SJCRH30 (cell line): Measurements from ENCODE around the gene ISOC2. TPM values are rescaled to one million over a fixed set of nuclear protein-coding genes. Genes with fewer than 3 reads are reported as not detected.

ENCODE experiments used
- DNase-seq, 2 experiments: peaks; one replicate each; pipeline ENCODE4 v3.0.0-alpha.2; 2015 to 2020
- H3K27ac ChIP-seq: fragments of 250-450 bp; sonication (Bioruptor Pico); 2 replicates; pipeline ENCODE4 v1.5.1; 2020; ENCODE audit warnings: mild to moderate bottlenecking, moderate library complexity
- H3K27me3 ChIP-seq: fragments of 250-450 bp; sonication (Bioruptor Pico); 2 replicates; pipeline ENCODE4 v1.5.1; 2020; ENCODE audit warnings: mild to moderate bottlenecking, moderate library complexity
- H3K36me3 ChIP-seq: fragments of 250-450 bp; sonication (Bioruptor Pico); 2 replicates; pipeline ENCODE4 v1.5.1; 2020; ENCODE audit warnings: mild to moderate bottlenecking, moderate library complexity
- H3K4me1 ChIP-seq: fragments of 250-450 bp; sonication (Bioruptor Pico); 2 replicates; pipeline ENCODE4 v1.5.1; 2020; ENCODE audit warnings: mild to moderate bottlenecking, moderate library complexity
- H3K4me3 ChIP-seq: fragments of 250-450 bp; sonication (Bioruptor Pico); 2 replicates; pipeline ENCODE4 v1.5.1; 2020; ENCODE audit warnings: mild to moderate bottlenecking, moderate library complexity
- H3K9me3 ChIP-seq: fragments of 250-450 bp; sonication (Bioruptor Pico); replicated peaks from 2 replicates; pipeline ENCODE4 v1.5.1; 2020; ENCODE audit warnings: mild to moderate bottlenecking, moderate library complexity
- total RNA-seq: library from RNA; depleted of rRNA; stranded (reverse); fragments of >200 nt; shearing (Covaris generic); gene quantifications from 2 replicates; pipeline ENCODE4 v1.2.3, GENCODE V29; 2014

Gene ISOC2
- total RNA-seq, 1 experiment from 2014 or later = 63.2 TPM

DNA sequence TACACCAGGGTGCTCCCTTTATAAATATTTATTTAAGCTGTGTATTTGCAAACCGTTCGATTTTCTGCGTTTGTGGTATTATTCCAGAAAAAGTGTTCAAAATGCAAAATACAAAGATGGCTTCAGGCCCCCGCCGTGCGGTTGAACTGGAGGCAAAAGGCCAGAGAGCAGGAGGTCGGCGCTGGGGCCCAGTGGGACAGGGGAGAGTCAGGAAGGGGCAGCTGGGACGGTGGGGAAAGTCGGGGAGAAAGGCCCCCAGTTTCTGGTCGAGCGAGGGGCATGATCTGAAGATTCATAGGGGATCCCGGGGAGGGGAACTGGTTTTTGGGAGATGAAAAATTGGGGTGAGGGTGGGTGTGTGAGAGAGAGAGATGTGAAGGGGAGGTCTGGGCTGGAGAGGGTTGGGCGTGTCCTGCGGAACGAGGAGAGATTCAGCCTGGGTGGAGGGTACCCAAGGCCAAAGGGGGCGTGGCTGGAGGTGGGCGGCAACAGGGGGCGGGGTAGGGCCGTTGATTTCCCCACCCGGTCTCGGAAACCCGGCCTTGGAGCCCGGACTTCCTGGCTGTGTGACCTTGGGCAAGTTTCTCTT is 678 bp downstream of the ISOC2 start:
- peak; percentile 88 for DNase-seq
- Histone ChIP-seq H3K36me3 (no peaks in the 10 kb centered on the region), H3K27me3 (no peaks in the 10 kb centered on the region), H3K4me3 (peak overlapping the region; percentile 69), H3K4me1 (peaks cover 7% of the 10 kb centered on the region; the same call in 1 of the 2 replicates), H3K27ac (peak overlapping the region; percentile 76), H3K9me3 (no peaks in the 10 kb centered on the region)

DNA sequence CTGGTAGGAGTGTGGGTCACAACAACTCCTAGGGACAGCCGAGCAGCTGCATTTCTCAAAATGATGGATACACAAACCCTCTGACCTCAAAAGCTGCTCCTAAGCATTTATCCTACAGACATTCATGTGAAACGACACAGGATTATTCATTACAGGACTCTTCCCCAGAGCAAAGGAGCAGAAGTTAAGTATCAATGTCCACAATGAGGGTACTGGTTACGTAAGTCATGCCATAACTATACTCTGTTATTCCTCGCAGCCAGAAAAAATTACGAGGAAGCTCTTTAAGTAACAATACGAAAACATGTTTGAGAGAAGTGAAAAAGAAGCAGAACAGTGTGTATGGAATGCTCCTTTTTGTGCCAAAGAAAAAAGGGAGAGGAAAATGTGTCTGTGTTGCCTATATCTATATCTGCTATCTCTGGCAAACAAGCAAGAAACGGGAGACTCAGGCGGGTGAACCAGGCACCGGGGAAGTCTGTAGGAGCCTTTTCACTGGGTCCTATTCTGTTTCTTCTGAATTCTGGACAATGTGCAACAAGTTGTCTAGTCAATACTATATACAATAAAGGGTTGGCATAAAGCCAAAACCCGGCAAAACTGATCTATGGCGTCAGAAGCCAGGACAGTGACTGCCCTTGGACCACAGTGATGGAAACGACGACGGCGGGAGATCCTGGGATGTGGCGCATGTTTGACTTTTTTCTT is 1.3 kb downstream of the ISOC2 start:
- H3K27ac ChIP-seq = no peak overlapping the region; the same call in 1 of the 2 replicates
- peaks cover 7% of the 10 kb centered on the region; the same call in 1 of the 2 replicates for H3K4me1 ChIP-seq
- peak overlapping the region; percentile 69 for H3K4me3 ChIP-seq
- H3K36me3 ChIP-seq = no peaks in the 10 kb centered on the region
- no peaks in the 10 kb centered on the region for H3K27me3 ChIP-seq
- no peak for DNase-seq
- no peaks in the 10 kb centered on the region for H3K9me3 ChIP-seq

GRCh38 chr19:55459551-55459949 is 1.9 kb downstream of the ISOC2 start:
- Histone ChIP-seq H3K36me3 (no peaks in the 10 kb centered on the region), H3K4me3 (no peak overlapping the region), H3K4me1 (peaks cover 7% of the 10 kb centered on the region; the same call in 1 of the 2 replicates), H3K27me3 (no peaks in the 10 kb centered on the region), H3K9me3 (no peaks in the 10 kb centered on the region), H3K27ac (no peak overlapping the region)
- DNase-seq = no peak

DNA sequence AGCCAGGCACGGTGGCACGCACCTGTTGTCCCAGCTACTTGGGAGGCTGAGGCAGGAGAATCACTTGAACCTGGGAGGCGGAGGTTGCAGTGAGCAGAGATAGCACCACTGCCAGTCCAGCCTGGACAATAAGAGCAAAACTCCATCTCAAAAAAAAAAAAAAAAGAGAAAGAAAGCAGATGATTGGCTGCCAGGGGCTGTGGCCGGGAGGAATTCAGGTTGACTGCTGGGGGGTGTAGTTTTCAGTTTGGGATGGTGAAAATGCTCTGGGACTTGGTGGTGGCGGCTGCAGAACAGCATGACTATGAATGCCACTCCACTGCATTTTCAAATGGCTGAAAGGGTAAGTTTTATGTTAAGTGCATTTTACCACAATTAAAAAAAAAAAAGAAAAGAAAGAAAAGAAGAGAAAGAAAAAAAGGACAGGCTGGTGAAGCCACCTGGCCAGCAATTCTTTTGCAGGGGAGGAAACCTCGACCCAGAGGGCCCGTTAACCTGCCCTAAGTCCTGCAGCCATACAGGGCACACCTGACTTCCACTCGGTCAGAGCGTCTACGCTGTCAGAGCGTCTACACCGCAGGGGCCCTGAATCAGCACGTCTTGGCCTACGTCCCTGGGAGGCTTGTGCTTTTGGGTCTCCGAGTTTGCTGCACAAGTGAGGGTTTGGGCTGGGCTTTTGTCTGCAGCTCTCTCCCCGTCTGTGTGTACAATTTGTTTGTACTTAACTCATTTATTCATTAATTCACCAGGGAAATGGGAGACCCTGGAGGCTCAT is 3.6 kb downstream of the ISOC2 start:
- DNase-seq = no peak
- no peak overlapping the region for H3K4me3 ChIP-seq
- no peaks in the 10 kb centered on the region for H3K27me3 ChIP-seq
- H3K9me3 ChIP-seq = no peaks in the 10 kb centered on the region
- H3K36me3 ChIP-seq = no peaks in the 10 kb centered on the region; the same call in 1 of the 2 replicates
- peaks cover 7% of the 10 kb centered on the region; the same call in 1 of the 2 replicates for H3K4me1 ChIP-seq
- H3K27ac ChIP-seq = no peak overlapping the region

- no peak for DNase-seq
- Histone ChIP-seq H3K27ac (no peak overlapping the region), H3K36me3 (no peaks in the 10 kb centered on the region; the same call in 1 of the 2 replicates), H3K4me1 (peaks cover 7% of the 10 kb centered on the region; the same call in 1 of the 2 replicates), H3K27me3 (no peaks in the 10 kb centered on the region), H3K9me3 (no peaks in the 10 kb centered on the region), H3K4me3 (no peak overlapping the region)
These were observed 5.1 kb downstream of the ISOC2 start for GRCh38 chr19:55456347-55456746.

- DNase-seq = no peak
- H3K4me1 ChIP-seq = peaks cover 6% of the 10 kb centered on the region; the same call in 1 of the 2 replicates
These were observed 5.7 kb downstream of the ISOC2 start for GRCh38 chr19:55455576-55456235.

GRCh38 chr19:55454787-55455243 is 6.6 kb downstream of the ISOC2 start:
- Histone ChIP-seq H3K27ac (no peak overlapping the region), H3K36me3 (no peaks in the 10 kb centered on the region; the same call in 1 of the 2 replicates), H3K27me3 (no peaks in the 10 kb centered on the region), H3K4me3 (no peak overlapping the region), H3K9me3 (no peaks in the 10 kb centered on the region), H3K4me1 (no peaks in the 10 kb centered on the region)
- DNase-seq = peak; percentile 54 to 63

More at GRCh38 chr19:55455576-55456235, 5.7 kb downstream of the ISOC2 start:
- Histone ChIP-seq H3K4me3 (no peak overlapping the region), H3K27ac (no peak overlapping the region), H3K27me3 (no peaks in the 10 kb centered on the region), H3K9me3 (no peaks in the 10 kb centered on the region), H3K36me3 (no peaks in the 10 kb centered on the region; the same call in 1 of the 2 replicates)

DNA sequence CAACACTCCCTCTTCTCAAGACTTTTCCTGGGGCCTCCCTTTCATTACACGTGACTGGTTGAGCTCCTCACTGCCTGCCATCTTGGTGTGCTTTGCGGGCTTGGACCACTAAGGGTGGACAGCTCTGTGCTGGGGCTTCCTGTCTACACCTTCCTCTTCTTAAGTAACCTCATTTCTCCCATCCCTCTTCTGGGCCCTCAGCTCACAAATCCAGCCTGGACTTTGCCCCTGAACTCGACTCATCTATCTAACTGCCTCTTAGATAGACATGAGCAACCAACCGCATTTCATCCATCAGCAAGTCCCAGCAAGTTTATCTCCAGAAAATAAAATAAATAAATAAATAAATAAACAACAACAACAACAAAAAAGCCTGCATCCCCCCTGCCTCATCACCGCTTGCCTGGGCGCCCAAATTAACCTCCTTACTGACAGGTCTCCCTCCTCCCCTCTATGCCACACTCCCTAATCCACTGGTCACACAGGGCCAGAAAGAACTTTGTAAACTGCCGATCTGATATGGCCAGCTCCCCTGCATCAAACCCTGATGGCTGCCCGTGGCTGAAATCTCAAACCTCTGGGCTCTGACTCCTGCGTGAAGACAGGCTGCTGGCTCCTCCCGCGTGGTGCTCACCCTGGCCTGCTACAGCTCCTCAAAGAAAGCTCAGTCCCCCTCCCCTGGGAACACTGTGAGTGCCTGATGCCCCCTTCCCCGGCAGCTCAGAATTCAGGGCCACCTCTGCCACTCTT is 7.8 kb downstream of the ISOC2 start:
- H3K36me3 ChIP-seq = no peaks in the 10 kb centered on the region; the same call in 1 of the 2 replicates
- H3K4me1 ChIP-seq = no peaks in the 10 kb centered on the region
- no peak overlapping the region for H3K27ac ChIP-seq
- H3K4me3 ChIP-seq = no peak overlapping the region
- no peaks in the 10 kb centered on the region for H3K9me3 ChIP-seq
- DNase-seq = no peak
- H3K27me3 ChIP-seq = no peaks in the 10 kb centered on the region

DNA sequence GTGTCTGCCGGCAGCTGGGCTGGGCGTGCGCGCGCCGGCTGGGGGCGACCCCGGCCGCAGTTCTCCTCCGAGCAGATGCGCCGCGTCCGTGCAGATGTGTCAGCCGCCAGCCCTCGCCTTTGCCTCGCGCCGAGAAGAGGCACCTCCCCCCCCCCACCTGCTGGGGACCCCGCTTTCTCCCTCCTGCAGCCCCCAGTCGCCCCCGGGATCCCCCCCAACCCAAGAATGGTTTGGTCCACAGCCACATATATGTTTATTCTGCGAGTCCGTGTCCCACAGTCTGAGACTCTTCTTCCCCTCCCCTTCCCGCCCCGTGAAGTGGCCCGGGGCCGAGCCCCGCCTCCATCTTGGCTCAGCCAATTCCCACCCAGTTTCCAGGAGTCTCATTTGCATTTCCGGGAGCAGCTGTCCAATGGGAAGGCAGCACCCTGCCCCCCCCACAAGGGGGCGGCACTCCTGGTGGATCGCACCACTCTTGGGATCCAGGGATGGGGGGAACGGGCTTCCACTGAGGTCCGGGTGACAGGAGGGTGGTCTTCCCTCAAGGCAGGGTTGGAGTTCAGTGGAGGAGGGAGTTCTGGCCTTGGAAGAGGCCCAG is 8.6 kb downstream of the ISOC2 start:
- Histone ChIP-seq H3K27me3 (no peaks in the 10 kb centered on the region), H3K4me3 (no peak overlapping the region), H3K9me3 (no peaks in the 10 kb centered on the region), H3K27ac (no peak overlapping the region), H3K36me3 (no peaks in the 10 kb centered on the region; the same call in 1 of the 2 replicates), H3K4me1 (no peaks in the 10 kb centered on the region)
- peak; percentile 79 to 81 for DNase-seq

DNA sequence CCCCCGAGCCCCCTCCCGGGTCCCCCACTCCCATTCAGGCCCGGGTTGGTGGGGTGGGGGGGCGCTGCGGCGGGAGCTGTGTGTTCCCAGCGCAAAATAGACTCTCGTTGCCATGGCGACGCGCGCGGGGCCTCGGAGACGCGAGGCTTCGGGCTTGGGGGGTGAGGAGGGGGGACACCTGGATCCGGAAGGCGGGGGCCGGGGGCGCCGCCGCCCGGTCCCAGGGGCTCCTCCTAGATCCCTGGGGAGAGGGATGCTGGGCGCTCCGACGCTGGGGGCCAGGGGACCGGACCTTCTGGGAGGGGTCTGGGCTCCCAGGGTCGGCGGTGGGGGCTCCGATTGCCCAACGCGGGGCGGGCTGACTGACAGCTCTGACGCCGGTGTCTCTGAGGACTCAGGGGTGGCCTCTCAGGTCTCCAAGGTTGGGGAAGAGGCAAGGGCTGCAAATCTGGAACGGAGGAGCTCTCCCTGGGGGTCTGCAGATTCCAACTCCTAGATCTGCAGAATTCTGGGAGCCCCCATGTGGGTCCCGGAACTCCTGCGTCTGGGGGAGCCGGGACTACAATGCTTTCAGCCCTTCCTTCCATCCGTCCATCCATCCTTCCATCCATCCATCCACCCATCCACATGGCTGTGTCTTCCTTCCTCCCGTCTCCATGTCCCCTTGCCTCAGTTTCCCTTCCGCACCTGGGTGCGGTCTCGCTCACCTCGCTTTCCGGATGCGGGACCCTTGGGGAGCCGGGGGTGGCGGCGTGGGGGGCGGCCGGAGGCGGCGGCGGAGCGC is 9.3 kb downstream of the ISOC2 start:
- H3K36me3 ChIP-seq = no peaks in the 10 kb centered on the region; the same call in 1 of the 2 replicates
- H3K9me3 ChIP-seq = no peaks in the 10 kb centered on the region
- no peaks in the 10 kb centered on the region for H3K4me1 ChIP-seq
- no peak overlapping the region for H3K4me3 ChIP-seq
- no peaks in the 10 kb centered on the region for H3K27me3 ChIP-seq
- H3K27ac ChIP-seq = no peak overlapping the region
- DNase-seq = no peak

- Histone ChIP-seq H3K36me3 (no peaks in the 10 kb centered on the region; the same call in 1 of the 2 replicates), H3K4me1 (no peaks in the 10 kb centered on the region), H3K27ac (no peak overlapping the region), H3K27me3 (no peaks in the 10 kb centered on the region), H3K4me3 (peak overlapping the region; percentile 17; the same call in 1 of the 2 replicates), H3K9me3 (no peaks in the 10 kb centered on the region)
- DNase-seq = no peak
These were observed 10.1 kb downstream of the ISOC2 start for GRCh38 chr19:55451163-55451964.

DNA sequence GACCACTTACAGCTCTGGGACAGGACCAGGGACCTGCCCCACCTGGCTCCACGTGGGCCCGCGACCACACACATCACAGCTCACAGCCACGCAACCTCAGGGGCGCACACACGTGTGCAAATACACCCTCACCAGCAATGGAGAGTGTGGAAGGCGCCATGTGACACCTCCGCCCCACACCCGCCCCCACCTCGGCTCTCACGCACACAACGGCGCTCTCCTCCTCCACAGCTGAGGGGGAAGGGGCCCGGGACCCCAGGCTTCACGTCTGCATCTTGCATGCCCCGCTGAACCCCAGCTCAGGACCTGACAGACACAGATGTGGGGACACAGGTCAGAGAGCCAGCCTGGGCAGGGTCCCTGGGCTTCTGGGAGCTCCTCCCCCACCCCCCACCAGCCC is 12.0 kb downstream of the ISOC2 start:
- Histone ChIP-seq H3K4me3 (no peak overlapping the region), H3K36me3 (no peaks in the 10 kb centered on the region; the same call in 1 of the 2 replicates), H3K9me3 (no peaks in the 10 kb centered on the region), H3K4me1 (no peaks in the 10 kb centered on the region), H3K27ac (no peak overlapping the region), H3K27me3 (no peaks in the 10 kb centered on the region)
- DNase-seq = no peak
